HG03342 (cell line): Measurements from ENCODE around the gene BAK1.
"Not testable (repeated sequence)": the region's sequence is repeated elsewhere in the genome, so short reads cannot be mapped to it uniquely, and the experiment has no call there.

Source experiments
- ATAC-seq: cut with Tn5 transposase; IDR thresholded peaks from one replicate; pipeline ENCODE4 v1.9.1; 2021; ENCODE audit warnings: mild to moderate bottlenecking, moderate library complexity; ENCODE audit not compliant: unreplicated experiment

The BAK1 gene

DNA sequence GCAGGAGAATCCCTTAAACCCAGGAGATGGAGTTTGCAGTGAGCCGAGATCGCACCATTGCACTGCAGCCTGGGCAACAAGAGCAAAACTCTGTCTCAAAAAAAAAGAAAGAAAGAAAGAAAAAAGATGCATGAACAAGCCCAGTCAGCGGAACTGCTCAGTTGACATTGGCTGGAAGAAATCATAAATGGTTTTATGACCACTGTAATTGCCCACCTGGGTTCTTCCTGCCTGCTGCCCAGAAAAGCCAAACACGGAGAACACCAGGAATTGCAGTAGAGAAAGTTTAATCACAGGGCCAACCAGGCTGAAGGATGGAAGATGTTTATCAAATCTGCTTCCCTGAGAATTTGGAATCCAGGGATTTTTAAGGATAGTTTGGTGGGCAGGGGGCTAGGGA is 22.7 kb downstream of the BAK1 start:
- ATAC-seq, result no peak

DNA sequence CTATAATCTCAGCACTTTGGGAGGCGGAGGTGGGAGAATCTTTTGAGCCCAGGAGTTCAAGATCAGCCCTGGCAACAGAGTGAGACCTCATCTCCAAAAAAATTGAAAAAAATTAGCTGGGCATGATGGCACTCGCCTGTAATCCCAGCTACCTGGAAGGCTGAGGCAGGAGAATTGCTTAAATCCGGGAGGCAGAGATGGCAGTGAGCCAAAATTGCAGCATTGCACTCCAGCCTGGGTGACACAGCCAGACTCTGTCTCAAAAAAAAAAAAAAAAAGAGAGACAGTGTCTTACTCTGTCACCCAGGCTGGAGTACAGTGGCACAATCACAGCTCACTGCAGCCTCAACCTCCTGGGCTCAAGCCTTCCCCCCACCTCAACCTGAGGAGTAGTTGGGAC is 27.2 kb downstream of the BAK1 start:
- not testable (repeated sequence) for ATAC-seq

DNA sequence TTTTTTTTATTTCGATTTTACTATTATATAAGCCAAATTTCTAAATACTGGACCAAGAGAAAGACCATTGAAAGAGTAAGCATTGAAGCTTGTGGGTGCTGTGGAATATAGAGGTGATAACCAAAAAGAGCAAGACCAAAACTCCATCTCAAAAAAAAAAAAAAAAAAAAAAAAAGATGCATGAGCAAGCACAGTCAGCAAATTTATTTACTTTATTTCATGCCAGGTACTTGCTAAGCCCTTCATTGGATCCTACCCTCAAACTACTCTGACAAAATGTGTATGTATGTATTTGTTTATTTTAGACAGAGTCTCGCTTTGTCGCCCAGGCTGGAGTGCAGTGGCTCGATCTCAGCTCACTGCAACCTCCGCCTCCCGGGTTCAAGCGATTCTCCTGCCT is 27.8 kb downstream of the BAK1 start:
- ATAC-seq, result no peak

DNA sequence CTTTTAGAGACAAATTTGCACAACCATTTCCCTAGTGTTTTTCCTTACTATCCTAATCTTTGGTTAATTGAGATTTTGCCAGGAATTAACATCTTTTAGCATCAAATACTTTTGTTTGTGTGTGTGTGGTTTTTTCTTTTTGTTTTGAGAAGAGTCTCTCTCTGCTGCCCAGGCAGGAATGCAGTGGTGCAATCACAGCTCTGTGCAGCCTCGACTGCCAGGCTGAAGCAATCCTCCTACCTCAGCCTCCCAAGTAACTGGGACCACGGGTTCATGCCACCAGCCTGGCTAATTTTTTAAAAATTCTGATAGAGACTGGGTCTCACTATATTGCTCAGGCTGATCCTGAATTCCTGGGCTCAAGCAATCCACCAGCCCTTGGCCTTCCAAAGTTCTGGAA is 28.5 kb downstream of the BAK1 start:
- ATAC-seq, result no peak

DNA sequence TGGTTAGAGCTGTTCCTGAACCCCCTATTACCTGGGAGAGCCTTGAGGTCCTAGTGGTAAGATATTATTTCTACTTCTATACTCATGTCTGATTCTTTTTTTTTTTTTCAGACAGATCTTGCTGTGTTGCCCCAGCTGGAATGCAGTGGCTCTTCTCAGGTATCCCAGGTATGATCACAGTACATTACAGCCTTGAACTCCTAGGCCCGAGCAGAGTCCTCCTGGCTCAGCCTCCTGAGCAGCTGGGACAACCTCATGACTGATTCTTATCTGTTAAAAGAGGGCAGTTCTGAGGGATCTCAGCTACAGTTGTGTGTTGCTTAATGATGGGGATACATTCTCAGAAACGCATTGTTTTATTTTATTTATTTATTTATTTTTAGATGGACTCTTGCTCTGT is 30.2 kb downstream of the BAK1 start:
- no peak for ATAC-seq

DNA sequence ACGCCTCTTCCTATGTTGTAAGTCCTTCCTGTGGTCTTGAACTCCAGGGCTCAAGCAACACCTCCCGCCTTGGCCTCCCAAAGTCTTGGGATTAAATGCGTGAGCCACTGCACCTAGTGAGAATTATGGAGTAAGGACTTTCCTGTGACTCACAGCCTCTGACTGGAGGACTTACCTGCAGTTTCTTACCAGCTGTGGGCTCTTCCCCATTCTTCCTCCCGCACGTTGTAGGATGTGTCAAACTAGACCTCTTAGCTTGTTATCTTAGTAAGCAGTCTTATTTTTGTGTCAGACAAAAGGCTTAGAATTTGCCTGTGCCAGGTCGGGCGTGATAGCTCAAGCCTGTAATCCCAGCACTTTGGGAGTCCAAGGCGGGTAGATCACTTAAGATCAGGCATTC is 30.9 kb downstream of the BAK1 start:
- no peak for ATAC-seq

DNA sequence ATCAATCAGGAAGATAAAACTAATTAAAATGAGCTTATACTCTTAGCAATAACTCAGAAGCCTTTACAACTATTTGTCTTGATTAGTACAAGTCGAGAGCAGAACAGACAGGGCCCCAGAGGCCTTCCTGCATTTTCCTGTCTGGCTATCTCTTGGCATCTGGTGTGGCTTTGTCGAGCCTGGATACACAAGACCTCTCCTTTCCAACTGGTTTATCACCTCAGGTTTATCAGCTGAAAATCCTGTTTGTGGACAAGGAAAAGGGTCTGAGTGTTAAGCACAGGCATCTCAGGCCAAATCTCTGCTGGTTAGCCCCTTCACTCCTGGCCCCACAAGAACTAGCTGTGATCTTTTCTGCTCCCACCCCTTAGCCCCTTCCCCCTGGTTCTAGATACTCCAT is 32.6 kb downstream of the BAK1 start:
- ATAC-seq, result no peak

DNA sequence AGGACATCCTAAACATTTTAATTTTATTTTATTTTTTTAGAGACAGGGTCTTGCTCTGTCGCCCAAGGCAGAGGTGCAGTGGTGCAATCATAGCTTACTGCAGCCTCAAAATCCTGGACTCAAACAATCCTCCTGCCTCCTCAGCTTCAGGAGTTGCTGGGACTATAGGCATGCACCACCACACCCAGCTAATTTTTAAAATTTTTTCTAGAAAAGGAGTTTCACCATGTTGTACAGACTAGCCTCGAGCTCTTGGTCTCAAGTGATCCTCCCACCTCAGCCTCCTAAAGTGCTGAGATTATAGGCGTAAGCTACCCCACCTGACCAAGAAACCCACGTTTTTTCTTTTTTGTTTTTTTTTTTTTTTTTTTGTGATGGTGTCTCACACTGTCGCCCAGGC is 33.3 kb downstream of the BAK1 start:
- ATAC-seq, result no peak

DNA sequence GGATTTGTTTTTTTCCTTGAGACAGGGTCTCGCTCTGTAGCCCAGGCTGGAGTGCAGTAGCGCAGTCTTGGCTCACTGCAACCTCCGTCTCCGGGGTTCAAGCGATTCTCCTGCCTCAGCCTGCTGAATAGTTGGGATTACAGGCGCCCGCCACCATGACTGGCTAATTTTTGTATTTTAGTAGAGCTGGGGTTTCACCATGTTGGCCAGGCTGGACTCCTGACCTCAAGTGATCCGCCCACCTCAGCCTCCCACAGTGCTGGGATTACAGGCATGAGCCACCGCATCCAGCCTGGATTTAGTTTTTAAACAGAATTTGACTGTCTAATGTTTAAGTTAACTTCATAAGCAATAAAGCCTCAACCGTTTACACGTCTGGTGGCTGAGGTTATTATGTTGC is 34.8 kb downstream of the BAK1 start:
- not testable (repeated sequence) for ATAC-seq

DNA sequence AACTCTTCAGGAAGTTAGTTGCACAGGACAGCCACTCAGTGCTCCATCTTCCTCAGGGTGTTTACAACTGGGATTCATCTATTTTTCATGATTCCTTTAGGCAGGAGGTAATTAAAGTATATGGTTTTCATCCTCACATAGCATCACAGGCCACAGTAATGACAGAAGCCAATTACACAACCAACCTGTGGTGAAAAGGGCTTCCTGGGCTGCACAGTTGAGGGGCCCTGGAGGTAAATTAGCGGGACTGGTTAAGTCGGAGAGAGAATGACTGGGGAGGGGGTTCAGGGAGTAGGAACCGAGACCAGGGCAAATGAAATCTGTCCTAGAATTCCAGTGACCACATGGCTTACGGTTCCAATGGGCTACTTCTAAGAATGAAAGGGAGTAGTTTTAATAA is 37.0 kb downstream of the BAK1 start:
- no peak for ATAC-seq

DNA sequence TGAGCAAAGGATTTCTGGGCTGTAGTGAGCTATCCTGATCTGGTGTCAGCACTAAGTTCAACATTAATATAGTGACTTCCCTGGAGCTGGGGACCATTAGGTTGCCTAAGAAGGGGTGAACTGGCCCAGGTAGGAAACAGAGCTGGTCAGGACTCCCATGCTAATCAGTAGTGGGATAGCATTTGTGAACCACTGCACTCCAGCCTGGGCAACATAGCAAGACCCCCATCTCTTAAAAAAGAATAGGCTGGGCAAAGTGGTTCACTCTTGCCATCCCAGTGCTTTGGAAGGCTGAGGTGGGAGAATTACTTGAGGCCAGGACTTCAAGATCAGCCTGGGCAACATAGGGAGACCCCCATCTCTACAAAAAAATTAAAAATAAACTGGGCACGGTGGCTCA is 39.3 kb downstream of the BAK1 start:
- ATAC-seq, result no peak

DNA sequence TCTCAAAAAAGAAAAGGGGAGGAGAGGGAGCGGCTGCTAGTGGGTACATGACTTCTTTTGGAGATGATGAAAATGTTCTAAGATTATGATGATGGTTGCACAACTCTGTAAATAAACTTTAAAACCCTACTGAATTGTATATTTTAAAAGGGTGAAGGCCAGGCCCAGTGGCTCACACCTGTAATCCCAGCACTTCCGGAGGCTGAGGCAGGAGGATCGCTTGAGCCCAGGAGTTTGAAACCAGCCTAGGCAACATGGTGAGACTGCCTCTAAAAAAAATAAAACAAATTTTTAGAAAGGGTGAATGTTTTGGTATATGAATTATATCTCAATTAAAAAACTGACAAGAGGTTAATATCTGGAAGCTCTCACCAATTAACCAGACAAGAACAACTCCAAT is 45.4 kb downstream of the BAK1 start:
- no peak for ATAC-seq

DNA sequence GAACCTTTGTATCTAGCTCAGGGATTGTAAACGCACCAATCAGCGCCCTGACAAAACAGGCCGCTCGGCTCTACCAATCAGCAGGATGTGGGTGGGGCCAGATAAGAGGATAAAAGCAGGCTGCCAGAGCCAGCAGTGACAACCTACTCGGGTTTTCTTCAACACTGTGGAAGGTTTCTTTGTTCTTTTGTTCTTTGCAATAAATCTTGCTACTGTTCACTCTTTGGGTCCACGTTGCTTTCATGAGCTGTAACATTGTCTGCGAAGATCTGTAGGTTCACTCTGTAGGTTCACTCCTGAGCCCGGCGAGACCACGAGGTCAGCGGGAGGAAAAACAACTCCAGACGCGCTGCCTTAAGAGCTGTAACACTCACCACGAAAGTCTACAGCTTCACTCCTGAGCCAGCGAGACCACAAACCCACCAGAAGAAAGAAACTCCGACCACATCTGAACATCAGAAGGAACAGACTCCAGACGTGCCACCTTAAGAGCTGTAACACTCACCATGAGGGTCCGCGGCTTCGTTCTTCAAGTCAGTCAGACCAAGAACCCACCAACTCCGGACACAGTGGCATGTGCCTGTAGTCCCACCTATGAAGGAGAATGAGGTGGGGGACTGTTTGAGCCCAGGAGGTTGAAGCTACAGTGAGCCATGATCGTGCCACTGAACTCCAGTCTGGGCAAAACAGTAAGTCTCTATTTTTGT is 46.8 kb downstream of the BAK1 start:
- not testable (repeated sequence) for ATAC-seq

DNA sequence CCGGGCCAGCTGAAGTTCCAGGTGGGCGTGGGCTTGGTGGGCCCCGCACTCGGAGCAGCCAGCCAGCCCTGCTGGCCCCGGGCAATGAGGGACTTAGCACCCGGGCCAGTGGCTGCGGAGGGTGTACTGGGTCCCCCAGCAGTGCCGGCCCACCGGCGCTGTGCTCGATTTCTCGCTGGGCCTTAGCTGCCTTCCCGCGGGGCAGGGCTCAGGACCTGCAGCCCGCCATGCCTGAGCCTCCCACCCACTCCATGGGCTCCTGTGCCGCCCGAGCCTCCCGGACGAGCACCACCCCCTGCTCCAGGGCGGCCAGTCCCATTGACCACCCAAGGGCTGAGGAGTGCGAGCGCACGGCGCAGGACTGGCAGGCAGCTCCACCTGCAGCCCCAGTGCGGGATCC is 47.6 kb downstream of the BAK1 start:
- not testable (repeated sequence) for ATAC-seq

DNA sequence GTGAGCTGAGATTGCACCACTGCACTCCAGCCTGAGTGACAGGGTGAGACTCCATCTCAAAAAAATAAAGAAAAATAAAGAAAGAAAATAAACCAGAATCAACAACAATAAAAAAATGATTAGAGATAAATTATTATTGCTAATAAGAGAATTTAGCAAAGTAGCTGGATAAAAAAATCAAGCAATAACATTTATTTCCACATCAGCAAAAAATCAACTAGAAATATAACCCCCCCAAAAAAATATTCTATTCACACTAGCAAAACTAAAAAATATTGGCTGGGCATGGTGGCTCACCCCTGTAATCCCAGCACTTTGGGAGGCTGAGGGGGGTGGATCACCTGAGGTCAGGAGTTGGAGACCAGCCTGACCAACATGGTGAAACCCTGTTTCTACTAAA is 49.5 kb downstream of the BAK1 start:
- not testable (repeated sequence) for ATAC-seq
